Fibroblast of upper back skin (primary cell): Measurements from ENCODE around the gene PELO.

Source experiments
- DNase-seq: peaks from one replicate; pipeline ENCODE4 v3.0.0-alpha.2; 2013

PELO gene

DNA sequence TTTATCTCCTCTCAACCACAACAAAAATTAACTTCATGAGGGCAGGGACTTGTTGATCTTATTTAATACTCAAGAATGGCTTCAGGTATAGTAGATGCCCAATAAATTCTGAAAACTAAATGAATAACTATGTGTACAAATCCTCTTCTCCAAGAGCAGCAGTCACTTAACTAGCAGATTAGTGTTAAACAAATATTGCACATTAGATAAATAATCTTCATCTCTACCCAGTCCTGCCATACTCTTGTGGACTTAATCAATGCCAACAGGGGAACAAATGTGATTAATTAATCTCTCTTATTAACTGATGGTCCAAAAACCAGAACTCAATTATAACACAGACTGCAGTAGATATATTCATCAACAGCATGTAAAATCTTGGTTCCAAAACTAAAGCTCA is 15.0 kb upstream of the PELO start:
- no peak for DNase-seq

DNA sequence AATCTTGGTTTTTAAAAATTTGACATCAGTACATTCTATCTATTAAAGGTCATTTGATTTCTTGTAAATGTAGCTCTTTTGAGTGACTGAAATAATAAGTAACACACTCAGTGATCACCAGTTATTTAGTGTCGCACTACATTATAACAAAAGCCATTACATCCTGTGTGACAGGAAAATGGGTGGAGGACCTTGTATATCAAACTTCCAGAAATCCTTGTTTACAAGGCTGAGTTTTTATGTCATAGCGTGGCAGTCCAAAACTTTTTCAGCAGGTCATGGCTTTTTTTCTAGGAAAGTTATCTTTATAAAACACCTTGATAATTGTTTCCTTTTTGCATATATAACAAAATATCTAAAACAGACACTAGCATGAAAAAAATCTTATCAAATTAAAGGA is 14.4 kb upstream of the PELO start:
- DNase-seq: no peak

DNA sequence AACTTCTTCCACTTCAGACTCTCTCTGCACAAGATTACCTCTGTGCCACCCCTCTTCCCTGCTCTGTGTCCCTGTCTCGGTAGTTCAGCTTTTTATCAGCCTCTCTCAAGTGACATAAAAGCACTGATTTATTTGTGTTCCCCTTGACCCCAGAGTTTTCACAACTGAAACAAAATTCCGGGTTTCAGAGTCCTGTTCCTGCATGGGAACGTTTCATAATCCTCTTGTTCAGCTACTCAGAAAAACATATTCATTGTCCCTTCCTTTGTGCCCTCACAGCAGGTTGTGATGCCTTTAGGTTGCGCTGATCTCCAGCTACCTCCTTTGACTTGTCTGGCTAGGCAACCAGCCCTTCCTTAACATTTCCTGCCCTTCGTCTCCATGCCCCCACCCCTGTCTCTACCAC is 13.7 kb upstream of the PELO start:
- DNase-seq: no peak

DNA sequence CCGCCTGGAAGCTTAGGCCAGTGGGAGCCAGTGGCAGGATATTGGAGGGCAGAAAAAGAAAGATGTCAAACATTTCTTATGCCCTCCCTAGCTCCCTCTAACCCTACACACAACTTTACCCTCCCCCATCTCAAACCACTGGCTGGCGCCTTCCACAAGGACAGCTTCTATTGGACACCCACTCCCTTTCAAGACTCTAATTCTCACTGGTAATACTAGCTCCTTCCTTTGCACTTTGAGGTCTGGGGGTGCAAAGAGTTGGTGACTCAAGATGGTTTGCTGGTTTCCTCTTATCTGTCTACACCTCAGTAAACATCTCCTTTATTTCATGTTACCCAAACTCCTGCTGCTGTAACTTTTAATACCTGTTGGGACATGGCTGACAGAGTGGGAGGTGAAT is 11.6 kb upstream of the PELO start:
- no peak for DNase-seq

DNA sequence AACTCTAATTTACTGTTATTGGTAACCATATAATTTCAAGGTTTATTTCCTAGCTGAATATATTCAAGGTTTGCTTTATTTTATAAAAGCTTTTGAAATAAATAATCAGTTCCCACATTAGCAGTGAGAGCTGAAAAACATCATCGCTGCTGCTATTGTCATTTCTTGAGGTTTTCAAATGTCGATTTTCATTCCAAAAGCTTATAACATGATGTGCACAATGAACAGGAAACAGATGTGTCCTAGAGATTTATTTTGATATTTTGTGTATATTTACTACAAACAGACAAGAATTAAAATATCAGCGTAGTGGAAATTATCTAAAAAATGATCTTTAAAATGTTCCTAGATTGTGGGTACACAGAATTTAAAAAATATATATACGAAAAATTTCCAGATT is 10.5 kb upstream of the PELO start:
- DNase-seq: no peak

DNA sequence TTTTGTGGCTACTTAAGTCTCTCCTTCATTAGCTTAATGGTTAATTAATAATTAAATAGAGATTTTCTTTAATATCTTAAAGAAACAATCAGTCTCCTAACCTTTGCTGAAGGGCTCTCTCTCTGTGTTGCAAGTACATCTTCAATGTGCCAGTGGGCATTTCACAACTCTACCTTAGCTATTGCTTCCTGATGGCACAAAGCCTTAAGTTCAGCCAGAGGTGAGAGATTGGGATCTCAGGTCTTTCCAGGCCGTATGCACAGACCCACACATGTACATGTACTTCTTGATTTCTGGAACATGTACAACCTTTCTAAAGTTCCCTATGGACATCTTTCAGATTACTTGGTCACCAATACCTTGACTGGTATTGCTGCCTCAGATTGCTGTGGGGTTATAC is 8.9 kb upstream of the PELO start:
- DNase-seq: no peak

DNA sequence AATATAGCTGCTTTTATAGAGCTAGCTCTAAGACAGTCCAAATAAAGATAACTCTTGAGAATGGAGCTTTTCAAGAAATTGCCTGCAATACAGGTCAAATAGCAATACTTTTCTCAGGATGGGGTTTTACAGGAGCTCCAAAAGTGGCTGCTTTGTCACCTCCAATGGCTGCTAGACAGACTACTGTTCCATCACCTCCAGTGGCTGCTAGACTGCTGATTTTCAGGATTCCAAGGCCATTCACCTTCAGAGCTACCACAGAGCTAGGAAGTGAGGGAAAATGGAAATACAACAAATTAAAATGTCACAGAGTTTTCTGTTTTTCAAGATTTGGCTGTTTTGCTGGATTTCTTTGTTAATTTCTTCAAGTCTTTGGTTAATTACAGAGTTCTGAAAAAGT is 8.5 kb upstream of the PELO start:
- no peak for DNase-seq

DNA sequence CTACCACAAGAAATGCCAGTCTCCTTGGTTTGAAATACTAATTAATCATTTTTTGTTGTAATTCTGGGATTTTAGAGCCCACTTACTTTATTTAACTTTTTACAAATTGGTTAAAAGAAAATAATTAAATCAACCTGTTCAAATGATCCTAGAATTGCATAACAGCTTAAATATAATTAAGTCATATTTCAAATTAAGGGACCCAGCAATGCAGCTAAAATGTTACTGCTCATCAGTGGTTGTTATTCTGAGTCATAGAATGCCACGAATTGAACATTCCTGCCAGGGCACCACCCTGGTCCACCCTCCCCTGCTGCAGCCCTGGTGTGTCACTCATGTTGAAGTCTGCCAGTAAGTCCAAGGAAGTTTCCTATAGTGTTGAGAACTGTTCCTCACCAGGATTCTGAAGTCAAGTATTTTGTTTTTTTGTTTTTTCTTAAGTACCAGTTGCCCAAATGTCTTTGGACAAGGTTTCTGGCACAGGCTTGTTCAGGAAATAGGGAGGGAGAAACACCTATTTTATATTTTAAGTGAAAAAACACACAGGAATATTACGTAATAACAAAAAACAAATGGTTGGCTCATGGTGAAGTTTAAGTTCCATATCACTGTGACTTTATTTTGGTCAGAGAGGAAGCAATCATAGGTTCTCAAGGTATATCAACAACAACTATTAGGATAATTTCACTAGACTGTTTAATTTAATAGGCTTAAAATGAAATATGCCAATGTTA is 4.3 kb upstream of the PELO start:
- DNase-seq: no peak

DNA sequence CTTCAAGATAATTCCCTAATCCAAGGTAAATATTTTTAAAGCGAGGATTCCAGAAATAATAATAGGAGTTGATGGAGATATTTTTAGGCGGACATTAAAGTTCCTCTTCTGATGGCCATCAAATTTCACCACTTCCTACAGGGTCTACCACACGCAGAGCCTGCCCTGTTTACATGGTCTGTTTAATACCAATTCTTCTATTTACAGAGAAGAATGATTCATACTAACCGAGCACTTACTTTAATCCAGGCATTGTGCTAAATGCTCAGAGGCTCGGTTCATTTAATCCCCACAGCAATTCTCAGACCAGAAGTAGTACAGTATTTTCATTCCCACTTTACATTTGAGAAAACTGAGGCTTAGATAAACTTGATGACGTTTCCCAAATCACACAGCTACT is 3.0 kb upstream of the PELO start:
- no peak for DNase-seq

DNA sequence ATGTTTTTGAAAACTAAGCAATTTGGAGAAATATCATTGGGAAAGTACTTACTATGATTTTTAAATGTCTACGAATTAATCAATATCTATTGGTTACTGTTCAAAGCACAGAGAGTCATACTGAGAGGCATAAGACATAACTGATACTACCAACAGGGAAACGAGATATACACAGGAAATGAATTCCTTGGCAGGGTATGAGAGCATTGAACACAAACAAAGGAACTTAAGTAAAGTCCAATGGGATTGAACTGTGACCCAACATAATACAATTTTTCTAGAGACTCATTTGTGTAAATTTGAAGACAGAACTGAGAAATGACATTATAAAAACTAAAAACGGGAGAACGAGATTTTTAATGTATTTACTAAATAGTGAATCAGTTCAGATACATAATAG is 1.3 kb upstream of the PELO start:
- no peak for DNase-seq

DNA sequence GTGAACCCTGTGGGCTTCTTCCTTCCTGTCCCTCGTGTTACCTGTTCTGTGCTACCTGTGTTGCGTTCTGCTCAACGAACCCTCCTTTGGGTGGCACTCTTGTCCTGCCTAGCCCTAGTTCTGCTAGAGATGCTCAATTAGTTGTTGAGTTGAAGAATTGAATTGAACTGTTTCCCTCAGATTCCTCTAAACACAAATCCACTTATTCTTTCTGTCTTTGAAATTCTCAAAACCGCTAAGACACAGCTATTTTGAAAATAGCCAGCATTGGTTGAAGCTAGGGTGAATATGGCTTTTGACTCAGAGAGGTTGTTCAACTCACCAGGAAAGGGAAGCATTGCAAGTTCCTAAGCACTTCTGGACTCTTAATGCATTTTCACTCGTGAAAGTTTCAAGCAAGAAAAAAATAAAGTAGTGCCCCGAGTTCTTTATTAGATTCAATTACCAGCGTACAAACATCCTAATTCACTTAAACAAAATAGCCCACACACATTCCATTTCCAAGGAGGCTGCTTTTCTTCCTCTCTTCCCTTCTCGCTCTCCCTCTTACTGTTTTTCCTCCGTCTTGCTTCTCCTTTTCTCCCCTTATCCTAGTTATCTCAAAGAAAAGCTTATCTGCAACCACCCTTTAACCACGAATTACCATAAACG is 642 bp upstream of the PELO start:
- DNase-seq: no peak

DNA sequence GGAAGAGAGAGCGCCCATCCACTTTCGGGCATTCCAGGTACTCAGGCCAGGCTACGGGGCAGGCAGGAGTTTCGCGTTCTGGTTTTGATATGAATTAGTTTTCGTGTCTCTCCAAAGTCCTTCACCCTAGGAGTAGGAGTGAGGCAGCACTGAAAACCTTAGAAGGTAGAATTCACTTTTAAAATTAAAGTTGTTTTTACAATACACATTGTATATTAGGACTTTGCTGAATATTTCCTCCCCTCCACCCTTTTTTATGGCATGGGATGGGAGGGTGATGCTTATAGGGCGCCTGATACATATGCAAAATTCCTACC is 747 bp downstream of the PELO start:
- DNase-seq: no peak

DNA sequence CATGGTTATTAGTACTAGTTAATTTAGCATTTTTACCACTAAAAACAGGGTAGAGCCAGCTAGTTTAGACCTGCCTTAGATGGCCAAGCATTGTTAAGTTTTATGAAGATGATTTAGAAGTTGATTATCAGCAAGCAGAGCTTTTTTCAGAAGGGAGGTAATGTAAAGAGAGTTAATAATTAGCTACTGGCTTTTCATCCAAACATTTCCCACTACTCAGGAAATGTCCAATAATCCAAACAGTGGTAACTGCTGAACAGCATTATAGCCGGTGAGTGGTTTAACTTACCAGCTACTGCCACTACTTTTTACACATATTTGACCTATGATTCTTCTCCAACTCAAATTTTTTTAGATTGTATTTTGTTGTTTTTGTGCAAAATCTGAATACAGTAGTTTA is 1.7 kb downstream of the PELO start:
- DNase-seq: no peak

DNA sequence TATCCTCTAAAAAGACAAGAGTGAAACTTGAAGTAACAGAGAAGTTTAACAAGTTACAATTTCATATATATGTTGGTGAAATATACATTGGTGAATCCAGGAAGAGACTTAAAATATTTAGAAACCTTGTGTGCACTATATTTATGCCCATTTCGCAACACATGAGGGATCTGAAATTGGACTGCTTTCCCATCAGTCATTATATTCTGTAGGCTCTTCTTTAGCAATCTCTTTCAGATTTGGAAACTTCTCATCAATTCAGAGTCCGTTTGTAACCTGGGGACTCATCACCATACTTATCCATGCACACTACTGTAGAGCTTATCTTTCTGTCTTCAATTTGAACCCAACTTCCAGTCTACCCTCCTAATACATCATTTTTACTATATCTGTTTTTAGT is 2.1 kb downstream of the PELO start:
- no peak for DNase-seq

DNA sequence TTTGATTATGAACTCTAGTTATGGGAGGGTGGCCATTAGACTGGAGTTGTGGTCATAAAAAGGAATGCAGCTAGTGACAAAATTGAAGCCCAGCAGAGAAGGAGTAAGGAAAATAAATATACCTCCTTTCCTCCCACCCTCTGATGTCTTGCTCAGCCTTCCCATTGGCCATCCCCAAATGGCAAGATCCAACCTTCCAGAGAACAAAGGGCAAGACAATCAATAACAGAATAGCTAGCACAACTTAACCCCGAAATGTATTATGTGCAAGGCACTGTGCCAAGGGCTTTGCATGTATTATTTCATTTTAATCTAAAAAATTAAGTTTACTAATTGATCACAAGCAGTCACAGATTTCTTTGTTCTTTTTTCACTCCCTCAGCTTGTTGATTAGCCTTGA is 3.6 kb downstream of the PELO start:
- no peak for DNase-seq

DNA sequence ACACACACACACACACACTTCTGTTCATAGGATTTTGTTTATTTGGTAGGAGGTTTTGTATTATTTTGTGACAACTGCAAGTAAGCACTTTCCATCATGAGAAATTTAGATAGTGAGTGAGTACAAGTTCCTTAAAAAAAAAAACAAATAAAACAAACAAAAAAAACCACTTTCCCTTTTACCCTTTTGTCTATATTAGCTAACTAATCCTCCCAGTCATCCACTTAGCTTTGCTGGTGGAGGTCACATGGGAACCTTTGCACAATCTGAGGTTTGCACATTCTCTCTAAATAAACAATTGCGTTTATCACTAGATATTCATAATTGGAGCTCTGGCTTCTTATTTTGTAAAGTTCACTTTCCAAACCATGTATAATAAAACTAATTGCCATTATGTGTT is 6.8 kb downstream of the PELO start:
- DNase-seq: no peak

DNA sequence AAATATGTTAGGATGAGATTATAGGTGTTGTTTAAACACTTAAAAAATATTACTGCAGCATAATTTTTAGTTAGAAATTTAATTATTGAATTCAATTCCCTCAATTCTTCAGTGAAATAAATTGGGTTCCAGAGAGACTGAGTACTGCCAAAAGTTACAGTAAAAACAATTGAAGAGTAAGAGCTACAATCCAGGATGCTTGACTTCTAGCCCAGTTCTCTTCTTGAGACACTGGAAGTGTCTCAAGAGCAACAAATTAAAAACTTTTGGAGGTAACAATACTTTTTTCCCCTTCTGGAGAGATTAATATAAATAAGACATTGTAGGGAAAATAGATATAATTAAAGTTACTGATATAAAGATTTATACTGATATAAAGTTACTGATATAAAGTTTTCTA is 8.3 kb downstream of the PELO start:
- DNase-seq: no peak

DNA sequence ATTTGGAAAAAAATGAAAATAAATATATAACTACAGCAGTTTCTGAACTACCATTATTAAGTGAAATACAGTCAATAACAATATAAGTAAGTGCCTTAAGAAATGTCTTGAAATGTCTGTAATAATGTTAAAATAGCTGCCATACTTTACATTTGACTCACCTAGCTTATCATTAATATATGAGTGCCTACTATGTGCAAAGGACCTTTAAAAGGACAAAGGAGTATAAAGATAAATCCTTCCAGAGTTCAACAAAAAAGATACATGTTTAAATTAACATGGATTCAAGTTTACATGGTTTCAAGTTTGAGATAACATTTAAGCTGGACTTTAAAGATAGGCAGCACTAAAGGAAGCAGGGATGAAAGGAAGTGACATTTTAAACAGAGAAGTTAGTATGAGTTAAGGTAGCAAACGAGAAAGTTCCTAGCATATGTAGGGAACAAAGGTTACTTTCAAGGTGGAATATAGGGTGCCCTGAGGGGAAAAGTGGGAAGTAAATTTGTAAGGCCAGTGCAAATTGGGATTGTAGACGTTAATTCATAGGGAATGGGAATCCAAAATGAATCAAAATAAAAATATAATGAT is 8.9 kb downstream of the PELO start:
- DNase-seq: no peak

DNA sequence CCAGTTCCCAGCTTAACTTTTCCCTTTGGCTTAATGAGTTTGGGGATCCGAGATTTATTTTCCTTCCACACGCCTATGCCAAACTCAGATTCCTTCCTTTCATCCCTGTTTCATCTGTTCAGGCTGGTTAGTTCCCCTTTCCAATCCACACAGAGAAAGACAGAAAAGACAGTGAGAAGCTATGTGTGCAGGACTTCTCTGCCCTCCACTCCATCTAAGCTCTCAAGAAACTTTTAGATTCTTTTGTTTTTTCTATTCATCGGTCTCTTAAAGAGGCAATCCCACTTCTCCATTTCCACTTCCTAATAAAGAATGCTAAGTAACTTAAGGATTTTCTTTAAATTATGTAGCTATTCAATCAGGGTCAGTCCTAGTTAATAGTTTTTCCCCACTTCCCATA is 11.2 kb downstream of the PELO start:
- DNase-seq: no peak

DNA sequence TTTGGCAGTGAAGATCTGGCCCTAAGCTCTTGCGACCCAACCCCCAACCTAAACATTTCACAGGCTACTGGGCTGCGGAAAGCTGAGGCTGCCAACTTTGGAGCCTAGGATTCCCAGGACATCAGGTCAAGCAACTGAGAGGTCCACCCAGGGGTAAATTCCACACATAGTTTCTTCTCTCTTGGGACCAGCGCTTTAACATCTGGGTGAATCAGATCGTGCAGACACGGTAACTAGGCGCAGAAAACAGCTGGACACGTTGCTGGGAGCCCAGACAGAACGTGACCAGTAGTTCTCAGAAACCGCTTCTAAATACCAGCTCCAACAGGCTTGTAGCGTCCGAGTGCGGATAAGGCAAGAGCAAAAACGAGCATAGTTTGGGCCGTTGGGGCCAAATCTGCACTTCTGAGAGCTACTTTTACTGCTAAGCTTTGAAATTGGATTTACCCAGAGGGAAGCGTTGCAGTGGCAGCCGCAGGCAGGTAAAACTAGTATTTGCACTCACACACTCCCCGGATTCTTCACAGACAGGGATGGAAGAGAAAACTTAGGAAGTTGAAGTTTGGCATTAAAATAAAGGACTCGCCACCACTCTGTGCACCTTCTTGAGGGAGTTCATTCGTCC is 11.8 kb downstream of the PELO start:
- peak; percentile 93 for DNase-seq

DNA sequence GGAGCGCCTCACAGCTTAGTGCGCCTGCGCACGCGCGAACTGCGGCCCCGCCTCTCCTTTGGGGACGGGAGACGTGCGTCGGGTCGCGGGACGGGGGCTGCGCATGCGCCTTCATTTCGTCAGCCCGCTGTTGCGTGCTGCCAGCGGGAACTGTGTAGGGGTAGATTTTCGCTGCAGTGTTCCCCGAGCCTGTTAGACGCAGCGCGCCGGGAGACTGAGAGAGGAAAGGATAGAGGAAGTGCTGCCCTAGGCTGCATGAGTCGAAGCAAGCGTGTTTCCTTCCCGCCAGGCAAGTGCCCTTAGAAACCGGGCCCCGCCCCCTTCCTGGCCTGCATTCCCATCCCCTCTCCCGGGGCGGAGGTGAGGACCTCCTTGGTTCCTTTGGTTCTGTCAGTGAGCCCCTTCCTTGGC is 12.3 kb downstream of the PELO start:
- peak; percentile 94 for DNase-seq

DNA sequence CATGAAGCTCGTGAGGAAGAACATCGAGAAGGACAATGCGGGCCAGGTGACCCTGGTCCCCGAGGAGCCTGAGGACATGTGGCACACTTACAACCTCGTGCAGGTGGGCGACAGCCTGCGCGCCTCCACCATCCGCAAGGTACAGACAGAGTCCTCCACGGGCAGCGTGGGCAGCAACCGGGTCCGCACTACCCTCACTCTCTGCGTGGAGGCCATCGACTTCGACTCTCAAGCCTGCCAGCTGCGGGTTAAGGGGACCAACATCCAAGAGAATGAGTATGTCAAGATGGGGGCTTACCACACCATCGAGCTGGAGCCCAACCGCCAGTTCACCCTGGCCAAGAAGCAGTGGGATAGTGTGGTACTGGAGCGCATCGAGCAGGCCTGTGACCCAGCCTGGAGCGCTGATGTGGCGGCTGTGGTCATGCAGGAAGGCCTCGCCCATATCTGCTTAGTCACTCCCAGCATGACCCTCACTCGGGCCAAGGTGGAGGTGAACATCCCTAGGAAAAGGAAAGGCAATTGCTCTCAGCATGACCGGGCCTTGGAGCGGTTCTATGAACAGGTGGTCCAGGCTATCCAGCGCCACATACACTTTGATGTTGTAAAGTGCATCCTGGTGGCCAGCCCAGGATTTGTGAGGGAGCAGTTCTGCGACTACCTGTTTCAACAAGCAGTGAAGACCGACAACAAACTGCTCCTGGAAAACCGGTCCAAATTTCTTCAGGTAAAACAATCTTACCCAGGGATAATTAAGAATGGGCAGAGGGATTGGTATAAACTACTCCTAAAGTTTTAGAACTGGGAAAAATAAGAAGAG is 12.9 kb downstream of the PELO start:
- DNase-seq: peak; percentile 68

DNA sequence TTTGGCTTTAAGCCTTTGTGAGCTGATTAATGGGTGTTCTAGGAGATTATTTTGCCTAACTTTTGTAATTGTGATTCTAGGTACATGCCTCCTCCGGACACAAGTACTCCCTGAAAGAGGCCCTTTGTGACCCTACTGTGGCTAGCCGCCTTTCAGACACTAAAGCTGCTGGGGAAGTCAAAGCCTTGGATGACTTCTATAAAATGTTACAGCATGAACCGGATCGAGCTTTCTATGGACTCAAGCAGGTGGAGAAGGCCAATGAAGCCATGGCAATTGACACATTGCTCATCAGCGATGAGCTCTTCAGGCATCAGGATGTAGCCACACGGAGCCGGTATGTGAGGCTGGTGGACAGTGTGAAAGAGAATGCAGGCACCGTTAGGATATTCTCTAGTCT is 13.6 kb downstream of the PELO start:
- no peak for DNase-seq
